Right kidney (tissue), 1 donor: ENCODE results near the gene GUCY1A1.

Experiments
- DNase-seq: peaks from one replicate; pipeline ENCODE4 v3.0.0-alpha.2; 2016

GUCY1A1 gene

DNA sequence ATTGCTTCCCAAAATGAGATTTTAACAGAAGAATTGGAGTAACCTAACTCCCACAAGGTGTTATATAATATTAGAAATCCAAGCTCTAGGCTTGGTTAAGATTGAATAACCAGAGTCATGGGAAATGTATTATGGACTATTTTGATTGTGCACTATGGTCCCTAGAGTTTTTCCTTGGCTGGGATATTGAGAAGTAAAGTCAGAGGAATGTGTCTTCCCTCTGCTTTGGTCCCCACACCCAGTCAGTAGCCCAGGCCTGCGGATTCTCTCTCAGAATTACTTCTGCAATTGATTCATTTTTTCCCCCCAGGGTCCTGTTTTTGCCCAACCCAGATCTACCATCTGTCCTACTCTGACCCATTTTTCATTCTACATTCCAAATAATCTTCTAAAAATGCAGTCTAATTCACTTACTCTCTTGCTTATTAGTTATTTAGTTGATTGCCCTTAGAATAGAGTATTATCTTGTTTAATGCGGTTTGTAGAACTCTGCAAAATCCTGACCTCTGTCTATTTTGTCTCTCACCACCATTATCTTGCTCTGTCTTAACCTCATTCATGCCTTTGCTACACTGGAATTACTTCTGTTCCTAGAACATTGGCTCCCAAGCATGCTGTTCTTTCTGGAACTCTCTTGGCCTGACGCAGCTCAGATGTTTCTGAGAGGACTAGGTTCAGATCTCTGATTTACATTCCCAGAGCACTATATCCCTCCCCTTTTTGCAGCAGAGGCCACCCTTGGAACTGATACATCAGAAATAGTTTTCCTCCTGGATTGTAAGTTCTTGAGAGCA is 23.6 kb downstream of the GUCY1A1 start:
- DNase-seq = no peak

DNA sequence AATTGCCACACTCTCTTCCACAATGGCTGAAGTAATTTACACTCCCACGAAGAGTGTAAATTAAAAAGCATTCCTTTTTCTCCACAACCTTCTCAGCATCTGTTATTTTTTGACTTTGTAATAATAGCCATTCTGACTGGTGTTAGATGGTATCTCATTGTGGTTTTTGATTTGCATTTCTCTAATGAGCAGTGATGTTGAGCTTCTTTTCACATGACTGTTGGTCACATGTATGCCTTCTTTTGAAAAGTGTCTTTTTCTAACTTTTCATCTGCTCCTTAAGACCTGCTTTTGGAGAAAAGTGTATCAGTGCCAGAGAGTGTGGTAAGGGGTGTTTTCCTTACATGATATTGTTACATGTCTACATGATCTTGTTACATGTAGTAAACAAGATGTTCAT is 25.7 kb downstream of the GUCY1A1 start:
- DNase-seq = no peak

DNA sequence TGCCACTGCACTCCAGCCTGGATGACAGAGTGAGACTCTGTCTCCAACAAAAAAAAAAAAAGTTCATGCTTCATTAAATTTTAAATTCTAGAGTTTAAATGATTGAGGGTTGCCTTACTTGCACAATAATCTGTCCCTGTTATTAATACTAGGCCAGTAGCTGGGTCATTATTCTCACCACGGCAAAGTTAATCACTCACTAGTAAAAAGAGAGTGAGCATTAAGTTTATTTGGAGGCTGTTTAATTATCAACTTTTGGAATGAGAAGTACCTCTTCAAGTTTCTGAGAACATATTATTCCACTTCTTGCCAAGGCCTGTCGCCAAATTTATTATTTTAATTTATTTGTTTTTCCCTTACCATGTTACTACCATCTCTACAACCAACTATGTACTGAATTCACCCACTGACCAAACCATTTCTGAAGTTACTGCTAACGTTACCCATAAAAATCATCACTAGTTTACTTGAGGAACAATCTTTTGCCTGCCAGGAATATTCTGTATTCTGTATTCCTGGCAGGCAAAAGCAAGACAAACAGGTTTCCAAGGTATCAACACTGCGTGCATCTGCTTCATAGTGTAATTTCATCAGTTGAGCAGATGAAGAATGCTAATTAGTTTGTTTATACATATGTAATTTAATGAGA is 26.5 kb downstream of the GUCY1A1 start:
- no peak for DNase-seq

DNA sequence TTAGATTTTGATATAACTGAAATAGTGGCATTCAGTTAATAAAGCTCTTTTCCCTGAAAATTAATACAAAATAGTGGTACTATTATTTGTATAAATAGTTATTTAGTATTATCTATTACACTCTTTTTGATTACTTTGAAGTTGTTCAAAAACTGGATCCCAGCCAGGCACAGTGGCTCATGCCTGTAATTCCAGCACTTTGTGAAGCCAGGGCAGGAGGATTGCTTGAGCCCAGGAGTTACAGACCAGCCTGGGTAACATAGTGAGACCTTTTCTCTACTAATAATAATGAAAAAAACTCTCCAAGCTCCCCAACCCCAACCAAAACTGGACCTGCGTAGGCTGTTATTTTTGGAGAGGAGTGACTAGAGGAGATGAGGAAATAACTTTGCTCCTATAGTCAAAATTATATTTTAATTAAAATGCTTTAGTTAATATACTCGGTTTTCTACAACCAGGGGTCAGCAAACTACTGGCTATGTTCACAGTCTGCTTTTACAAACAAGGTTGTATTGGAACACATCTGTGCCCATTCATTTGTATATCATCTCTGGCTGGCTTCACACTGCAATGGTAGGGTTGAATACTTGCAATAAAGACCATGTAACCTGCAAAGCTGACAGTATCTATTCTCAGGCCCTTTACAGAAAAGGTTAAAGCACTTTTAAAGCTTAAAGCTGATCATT is 27.6 kb downstream of the GUCY1A1 start:
- DNase-seq = no peak

DNA sequence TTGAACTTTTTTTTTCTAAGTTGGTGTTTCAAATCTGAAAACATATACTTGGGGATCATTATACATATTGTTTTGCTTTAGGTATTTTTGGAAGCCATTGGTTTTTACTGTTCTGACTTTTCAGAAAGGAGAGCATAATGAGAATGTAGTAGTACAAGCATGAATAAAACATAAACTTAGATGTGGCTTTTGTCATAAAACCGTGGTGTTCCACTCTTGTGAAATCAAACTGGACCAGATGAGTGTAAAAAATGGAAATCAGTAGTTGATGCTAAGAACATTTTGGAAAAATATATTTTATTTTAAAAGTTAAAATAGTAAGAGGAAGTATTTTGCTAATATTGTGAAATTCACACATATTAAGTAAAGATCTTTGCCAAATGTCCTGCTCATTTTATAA is 29.6 kb downstream of the GUCY1A1 start:
- no peak for DNase-seq

DNA sequence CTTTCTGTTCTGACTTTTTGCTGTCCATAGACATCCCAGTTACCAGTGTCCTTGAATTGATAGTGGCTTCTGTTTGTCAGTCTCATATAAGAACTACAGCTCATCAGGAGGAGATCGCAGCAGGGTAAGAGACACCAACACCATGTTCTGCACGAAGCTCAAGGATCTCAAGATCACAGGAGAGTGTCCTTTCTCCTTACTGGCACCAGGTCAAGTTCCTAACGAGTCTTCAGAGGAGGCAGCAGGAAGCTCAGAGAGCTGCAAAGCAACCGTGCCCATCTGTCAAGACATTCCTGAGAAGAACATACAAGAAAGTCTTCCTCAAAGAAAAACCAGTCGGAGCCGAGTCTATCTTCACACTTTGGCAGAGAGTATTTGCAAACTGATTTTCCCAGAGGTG is 30.1 kb downstream of the GUCY1A1 start:
- no peak for DNase-seq

DNA sequence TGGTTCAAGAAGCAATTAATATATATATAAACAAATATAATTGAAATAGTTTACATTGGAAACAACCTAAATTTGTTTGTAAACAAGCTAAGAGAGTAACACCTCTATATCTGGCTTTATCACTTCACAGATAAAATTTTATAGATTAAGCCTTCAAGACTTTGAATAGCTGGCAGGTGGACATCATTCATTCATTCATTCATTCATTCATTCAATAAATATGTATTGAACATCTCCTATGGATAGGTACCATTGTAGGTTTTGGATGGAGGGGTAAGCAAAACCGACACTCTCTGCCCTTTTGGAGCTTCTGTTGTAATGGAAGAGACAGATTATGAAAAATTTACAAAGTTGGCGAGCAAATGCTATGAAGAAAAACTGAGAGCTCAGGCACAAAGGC is 35.2 kb downstream of the GUCY1A1 start:
- no peak for DNase-seq

DNA sequence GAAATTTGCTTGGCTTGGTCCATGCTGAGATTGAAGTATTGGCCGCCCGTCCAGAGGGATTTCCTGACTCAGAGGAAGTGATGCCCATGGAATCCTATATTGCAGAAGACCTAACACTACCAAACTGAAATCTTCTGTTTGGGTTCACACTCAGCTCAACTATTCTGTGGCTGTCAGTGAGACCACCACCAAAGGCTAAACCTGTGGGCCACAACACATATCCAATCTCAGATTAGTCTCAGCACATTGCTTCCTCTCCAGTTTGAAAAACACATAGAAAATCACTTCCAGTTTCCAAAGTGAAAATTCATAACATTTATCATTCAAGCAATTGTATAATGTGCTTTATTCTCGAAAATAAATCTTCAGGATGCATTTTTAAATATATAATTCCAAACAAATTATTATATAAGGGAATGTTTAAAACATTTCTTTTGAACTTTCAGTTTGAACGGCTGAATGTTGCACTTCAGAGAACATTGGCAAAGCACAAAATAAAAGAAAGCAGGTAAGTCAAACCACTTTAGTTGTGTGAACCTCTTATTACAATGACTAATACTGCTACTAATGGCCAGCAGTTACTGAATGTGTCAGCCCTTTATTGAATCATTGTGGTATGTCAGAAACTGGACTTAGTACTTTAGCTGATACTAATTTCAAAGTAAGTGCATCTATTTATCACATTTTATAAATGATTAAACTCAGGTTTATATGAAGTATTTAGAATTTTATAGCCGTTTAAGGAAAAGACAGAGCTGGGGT is 37.0 kb downstream of the GUCY1A1 start:
- DNase-seq = no peak

DNA sequence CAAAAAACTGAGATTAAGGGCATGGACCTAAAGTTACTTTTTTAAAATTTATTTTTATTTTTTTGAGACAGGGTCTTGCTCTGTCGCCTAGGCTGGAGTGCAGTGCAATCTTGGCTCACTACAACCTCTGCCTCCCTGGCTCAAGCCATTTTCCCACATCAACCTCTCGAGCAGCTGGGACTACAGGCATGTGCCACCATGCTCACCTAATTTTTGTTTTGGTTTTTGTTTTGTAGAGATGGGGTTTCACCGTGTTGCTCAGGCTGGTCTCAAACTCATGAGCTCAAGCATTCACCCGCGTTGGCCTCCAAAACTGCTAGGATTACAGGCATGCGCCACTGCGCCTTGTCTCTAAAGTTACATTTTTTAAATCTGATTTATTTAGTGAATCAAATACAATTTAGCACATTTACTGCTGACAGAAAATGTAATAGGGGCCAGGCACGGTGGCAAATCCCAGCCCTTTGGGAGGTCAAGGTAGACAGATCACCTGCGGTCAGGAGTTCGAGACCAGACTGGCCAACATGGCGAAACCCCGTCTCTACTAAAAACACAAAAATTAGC is 38.3 kb downstream of the GUCY1A1 start:
- DNase-seq = no peak

DNA sequence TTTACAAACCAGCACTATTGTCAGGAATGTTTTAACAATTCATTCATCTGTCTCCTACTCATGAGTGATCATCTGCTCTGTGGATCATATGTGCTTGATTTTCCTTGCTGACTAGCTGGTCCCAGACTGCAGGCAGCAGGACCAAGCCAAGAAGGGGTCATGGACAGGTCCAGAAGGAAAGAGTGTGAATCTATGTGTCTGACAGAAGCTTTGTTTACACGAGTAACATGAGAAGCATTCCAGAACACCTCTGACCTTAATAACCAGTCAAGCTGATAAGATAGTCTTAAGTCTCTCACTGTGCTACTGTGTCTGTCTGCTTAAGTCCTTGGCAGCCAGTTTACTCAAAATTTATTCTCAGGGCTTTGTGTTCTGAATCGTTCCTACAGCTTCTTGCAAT is 39.0 kb downstream of the GUCY1A1 start:
- DNase-seq = peak; percentile 33

DNA sequence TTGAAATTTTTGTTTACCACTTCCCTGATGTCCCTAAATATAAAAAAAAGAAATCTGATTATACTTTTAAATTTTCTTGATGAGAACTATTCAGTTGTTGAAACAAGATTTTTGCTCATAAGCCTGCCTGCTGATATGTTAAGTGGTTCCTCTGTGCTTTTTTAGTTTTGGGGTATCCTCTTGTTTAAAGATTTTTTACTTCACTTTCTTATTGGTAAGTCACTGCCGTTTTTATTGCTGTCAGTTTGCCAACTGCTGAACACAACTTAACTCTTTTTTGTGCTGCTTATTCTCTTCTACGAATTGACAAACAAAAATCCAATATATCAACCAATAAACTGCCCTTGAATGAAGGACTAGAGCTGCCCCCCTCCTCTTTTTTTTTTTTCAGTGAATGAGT is 39.5 kb downstream of the GUCY1A1 start:
- no peak for DNase-seq

DNA sequence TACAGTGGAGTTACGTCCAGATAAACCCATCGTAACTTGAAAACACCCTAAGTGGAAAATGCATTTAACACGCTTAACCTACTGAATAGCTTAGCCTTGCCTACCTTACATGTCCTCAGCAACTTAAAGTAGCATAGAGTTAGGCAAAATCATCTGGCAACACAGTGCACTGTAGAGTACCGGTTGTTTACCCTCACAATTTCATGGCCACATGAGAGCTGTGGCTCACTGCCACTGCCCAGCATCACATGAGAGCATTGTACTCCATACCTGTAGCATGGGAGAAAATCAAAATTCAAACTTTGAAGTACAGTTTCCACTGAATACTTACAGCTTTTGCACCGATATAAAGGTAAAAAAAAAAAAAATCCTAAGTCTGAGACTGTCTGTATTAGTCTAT is 40.6 kb downstream of the GUCY1A1 start:
- DNase-seq = no peak

DNA sequence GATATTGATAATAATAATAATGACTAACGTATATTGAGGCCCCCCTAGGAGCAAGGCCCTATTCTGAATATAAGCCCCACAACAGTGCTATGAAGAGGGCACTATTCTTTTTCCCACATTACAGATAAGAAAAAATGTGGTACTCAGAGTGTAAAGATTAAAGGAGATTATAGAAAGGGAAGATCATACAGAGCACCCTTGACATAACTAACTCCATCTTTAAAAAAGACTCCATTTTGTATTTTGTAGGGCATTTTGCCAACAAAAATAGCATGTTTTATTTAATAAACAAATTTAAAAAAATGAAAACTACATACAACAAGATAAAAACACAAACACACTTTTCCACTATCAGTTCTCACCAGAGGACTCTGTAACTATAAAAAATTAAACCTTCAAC is 42.1 kb downstream of the GUCY1A1 start:
- DNase-seq = no peak

DNA sequence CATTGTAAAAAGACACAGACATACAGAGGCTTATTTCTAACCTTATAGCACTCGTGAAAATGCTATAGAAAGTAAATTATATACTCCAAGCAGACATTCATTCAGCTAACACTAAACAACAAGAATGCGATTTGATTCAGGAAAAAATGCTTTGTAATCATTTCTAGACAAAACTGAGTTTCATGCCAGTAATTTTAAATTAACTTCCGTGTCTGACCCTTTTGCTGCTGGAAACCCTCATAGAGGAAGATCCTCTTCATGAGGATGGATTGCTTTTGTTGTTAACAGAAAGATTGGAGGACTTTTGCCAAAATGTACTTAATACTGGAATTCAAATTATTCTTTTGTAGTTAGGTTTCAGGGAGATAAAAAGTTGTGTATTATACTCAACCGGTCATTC is 43.3 kb downstream of the GUCY1A1 start:
- no peak for DNase-seq

DNA sequence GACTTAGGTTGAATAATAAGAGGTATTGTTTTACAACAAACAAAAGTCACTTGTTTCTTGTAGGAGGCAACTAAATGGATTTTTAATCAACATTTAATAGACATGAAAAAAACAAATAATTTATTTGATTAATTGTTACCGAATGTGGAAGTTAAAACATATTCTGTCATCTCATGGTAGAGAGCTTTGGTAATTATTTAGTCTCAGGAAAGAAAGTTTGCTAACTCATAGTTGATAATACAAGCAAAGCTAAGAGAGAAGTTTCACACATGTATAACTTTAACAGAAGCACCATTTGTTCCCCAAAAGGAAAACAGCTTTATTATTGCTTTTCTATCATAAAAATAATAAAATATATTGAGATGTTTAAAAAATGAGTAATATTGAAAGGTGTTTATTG is 44.9 kb downstream of the GUCY1A1 start:
- no peak for DNase-seq

DNA sequence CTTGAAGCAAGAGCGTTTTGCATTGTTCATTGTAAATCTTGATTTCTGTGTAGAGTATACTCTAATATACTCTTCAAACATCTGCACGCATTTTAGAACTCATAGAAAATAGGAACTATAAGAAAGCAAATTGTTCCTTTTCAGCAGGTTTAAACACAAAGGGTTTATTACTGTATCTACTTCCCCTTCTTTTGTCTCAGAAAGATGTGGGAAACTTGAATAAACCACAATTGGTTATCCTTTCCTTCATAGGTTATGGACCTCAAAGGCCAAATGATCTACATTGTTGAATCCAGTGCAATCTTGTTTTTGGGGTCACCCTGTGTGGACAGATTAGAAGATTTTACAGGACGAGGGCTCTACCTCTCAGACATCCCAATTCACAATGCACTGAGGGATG is 46.2 kb downstream of the GUCY1A1 start:
- no peak for DNase-seq

DNA sequence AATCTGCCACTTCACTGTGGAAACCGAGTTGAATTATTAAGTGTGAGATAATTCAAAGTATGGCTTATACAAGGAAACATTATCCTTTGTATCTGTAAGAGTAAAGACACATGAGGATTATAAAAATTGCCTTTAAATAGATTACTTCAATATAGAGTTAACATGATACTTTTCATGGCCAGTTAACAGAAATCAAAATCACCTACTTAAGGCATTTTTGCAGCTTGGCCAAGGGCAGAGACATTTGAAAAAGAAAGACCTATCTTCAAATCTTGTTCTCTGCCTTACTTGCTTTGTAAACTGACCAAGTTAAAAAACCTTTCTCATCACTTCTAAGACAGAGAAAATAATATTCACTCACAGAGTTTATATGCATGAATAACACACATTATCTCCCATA is 47.3 kb downstream of the GUCY1A1 start:
- no peak for DNase-seq

DNA sequence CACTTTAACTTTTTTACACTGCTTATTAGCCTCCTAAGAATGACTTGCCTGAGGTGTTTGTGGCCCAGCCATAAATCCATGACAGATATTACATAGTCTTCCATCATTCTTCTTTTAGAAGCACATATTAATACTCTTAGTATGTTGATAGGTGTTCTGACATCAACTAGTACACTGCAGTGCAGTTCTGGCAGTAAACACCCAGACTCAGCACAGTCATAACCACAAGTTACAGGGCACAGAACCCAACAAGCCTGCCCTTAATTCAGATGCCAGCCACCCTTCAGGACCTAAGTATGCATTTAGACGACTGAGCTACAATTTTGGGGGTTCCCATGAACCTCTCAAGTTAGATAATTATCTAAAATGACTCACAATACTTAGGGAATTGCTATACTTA is 55.7 kb downstream of the GUCY1A1 start:
- DNase-seq = no peak

DNA sequence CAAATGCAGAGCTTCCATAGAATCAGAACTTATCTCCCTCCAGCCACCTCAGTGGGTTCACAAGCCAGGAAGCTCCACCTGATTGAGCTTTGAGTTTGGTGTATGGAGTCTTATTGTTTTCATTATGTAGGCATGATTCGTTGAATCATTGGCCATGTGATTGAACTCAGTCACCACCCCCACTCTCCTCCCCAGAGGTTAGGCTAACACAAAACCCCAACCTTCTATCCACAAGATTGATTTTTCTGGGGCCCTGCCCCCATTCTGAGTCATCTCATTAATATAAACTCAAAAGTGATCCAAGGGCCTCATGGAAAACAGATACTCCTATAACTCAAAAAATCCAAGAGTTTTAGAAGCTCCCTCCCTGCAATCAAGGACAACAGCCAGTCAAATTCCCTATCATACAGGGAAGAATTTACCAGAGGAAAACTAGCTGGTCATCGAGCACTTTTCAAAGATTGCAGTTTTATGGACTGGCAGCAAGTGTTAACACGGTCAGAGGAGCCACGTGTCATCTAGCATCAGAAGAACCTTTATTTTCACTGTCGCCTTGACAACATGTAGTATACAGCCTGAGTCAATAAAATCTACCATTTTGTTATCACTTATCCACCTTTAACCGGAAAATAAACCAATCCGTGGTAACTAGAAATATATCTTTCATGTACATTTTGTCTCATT is 56.3 kb downstream of the GUCY1A1 start:
- DNase-seq = no peak

DNA sequence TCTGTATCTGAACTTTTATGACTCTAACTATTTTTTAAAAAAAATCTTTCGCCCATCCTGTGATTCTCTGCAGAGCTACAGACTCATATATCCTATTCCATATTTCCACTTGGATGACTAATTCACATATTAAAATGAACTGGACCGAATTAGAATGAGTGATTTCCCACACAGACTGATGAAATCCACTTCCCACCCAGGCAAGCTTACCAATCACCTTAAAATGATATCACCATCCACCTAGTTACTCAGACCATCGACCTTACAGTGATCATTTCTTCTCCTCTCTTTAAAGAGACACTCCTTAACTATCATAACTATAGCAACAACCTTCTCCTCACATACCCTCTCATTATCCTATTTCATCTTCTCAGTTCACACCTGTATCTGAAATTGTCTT is 58.1 kb downstream of the GUCY1A1 start:
- DNase-seq = no peak

DNA sequence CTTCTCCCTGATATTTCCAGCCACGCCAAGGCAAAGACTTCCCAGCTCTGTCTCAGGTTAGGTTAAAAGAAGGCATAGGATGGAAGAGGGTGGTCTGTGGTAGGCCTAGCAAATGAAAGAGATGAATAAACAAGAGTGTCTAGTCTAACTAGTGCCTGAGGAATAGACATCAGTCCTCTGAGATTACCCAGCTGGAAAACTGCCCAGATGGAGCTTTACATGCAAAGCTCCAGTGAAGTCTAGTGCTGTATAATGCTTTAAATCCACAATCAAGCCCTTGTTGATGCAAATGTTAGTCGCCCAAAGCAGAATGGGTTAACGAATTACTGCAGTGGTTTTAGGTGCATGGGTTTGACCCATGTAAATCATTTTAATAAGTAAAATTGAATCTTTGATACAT is 67.4 kb downstream of the GUCY1A1 start:
- no peak for DNase-seq

DNA sequence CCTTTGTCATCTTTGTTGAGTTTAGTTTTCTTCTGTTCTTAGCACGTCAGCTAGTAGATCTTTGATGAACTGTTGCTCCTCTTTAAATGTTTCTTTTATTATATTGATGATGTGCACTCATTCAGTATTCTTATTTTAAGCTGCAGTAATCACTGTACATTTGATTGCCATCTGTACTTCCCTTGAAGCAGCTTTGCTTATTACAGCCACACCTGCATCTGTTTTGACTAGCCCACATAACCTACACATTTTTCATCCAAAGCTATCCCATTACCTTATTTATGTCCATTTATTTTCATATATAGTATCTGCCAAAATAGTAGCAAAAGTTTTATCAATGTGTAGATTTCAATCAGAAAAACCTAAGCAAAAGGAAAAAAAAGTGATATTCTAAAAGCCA is 68.3 kb downstream of the GUCY1A1 start:
- DNase-seq = no peak
